Fibroblast of the aortic adventitia (primary cell): ENCODE measurements around the gene GOPC. TPM values are rescaled to one million over a fixed set of nuclear protein-coding genes. Genes with fewer than 3 reads are reported as not detected.

Experiments
- DNase-seq: peaks from one replicate; pipeline ENCODE4 v3.0.0-alpha.2; 2010; ENCODE audit warnings: low read depth
- H3K4me3 ChIP-seq: 2 replicates; pipeline ENCODE4 v1.5.1; 2011; ENCODE audit warnings: low read depth, mild to moderate bottlenecking, control low read depth, low read length, moderate library complexity
- CTCF ChIP-seq: IDR thresholded peaks from 2 replicates; pipeline ENCODE4 v1.5.1; 2011; ENCODE audit warnings: mild to moderate bottlenecking, low read length, control low read depth, inconsistent platforms; ENCODE audit not compliant: insufficient read depth
- total RNA-seq: library from RNA; depleted of rRNA; stranded (reverse); fragments of >200 nt; gene quantifications from 2 replicates; pipeline ENCODE4 v1.2.3, GENCODE V29; 2012; ENCODE audit warnings: low replicate concordance

Gene GOPC
- total RNA-seq, 1 donor = 37.3 TPM

GRCh38 chr6:117512056-117512828 is 90.1 kb downstream of the GOPC start:
- no peak for TF ChIP-seq CTCF
- DNase-seq = no peak
- no peak overlapping the region for H3K4me3 ChIP-seq

Other genes starting within 250 kb of the GOPC start
- 0.18 TPM in 1 of 2 replicates, not detected in the other for gene ROS1, start 176.6 kb downstream of the GOPC start, total RNA-seq
- 6.7 and 27.4 TPM in 2 replicates for gene DCBLD1, start 119.8 kb downstream of the GOPC start, total RNA-seq
- gene NUS1, start 73.0 kb upstream of the GOPC start, total RNA-seq = 18.8 and 29.4 TPM in 2 replicates